LNCaP clone FGC (cell line): Measurements from ENCODE around the gene ATP6V1C2.

Experiments
- DNase-seq: peaks from one replicate; pipeline ENCODE4 v3.0.0-alpha.2; 2011; ENCODE audit warnings: low read depth
- H3K4me3 ChIP-seq: 2 replicates; pipeline ENCODE4 v1.5.1; 2011; ENCODE audit warnings: mild to moderate bottlenecking, low read depth, low read length, control low read depth
- TF ChIP-seq, protein P1 (sequence below): IDR thresholded peaks from 2 replicates; pipeline ENCODE4 v1.5.1; 2012; ENCODE audit warnings: mild to moderate bottlenecking; ENCODE audit not compliant: control insufficient read depth, insufficient read depth; ENCODE audit errors: extremely low read depth

Gene ATP6V1C2

DNA sequence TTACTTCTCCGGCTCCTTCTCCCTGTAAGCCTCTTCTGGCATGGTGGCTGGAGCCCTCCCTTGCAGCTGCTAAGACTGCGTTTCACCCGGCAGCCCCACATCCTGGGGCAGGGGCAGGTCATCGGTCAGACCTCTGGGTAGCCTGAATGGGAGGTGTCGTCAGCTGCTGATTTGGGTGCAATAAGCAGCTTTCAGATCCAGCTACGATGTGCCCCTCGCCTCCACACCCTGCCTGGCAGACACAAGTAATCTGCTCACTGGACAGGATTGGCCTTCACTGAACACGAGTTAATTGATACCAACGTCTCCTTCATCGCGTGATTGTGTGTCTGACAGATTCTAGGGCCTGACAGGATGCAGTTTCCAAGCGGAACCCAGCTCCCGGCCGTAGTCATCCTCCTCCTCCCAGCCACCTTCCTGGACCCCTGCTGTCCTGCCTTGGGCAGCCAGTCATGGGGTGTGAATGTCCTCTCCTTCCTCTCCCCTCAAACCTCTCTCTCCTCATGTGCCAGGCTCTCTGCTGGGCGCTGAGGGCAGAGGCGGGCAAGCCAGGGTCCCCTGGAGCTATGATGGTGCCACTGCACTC lies 110.1 kb downstream of the ATP6V1C2 start:
- no peak overlapping the region for H3K4me3 ChIP-seq
- TF ChIP-seq, protein P1, sequence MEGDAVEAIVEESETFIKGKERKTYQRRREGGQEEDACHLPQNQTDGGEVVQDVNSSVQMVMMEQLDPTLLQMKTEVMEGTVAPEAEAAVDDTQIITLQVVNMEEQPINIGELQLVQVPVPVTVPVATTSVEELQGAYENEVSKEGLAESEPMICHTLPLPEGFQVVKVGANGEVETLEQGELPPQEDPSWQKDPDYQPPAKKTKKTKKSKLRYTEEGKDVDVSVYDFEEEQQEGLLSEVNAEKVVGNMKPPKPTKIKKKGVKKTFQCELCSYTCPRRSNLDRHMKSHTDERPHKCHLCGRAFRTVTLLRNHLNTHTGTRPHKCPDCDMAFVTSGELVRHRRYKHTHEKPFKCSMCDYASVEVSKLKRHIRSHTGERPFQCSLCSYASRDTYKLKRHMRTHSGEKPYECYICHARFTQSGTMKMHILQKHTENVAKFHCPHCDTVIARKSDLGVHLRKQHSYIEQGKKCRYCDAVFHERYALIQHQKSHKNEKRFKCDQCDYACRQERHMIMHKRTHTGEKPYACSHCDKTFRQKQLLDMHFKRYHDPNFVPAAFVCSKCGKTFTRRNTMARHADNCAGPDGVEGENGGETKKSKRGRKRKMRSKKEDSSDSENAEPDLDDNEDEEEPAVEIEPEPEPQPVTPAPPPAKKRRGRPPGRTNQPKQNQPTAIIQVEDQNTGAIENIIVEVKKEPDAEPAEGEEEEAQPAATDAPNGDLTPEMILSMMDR = no peak
- no peak for DNase-seq

DNA sequence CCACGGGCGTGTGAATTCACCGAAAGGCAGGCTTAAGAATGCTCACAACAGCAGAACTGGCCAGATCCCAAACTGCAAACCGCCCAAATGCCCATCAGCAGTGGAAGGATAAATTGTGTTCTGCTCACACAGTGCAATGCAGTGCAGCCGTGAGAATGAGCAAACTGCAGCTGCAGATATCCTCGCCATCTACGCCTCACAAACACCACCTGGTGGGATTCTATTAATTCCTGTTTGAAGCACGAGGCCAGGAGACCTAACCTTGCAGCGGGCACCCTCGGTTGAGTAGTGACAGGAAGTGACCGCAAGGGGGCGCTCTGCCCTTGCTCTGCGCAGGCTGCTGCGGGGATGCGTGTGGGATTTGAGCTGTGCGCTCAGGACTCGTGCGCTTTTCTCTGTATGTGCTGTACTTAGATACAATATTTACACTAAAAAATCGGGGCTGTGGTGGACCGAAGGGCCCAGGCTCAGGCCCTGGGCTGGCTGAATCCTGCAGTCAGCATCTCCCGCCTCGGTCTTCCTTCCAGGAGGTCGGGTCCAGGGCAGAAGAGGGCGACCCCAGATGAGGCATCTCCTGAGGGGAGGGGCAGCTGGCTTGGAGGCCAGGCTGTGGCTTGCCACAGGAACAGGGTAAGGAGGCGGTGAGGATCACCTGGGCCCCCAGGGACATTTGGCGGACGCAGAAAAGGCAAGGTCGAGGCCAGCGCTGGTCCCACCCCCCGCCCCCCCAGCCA lies 110.9 kb downstream of the ATP6V1C2 start:
- peak; percentile 30 for DNase-seq
- TF ChIP-seq, protein P1 = peak; percentile 96
- H3K4me3 ChIP-seq = no peak overlapping the region

DNA sequence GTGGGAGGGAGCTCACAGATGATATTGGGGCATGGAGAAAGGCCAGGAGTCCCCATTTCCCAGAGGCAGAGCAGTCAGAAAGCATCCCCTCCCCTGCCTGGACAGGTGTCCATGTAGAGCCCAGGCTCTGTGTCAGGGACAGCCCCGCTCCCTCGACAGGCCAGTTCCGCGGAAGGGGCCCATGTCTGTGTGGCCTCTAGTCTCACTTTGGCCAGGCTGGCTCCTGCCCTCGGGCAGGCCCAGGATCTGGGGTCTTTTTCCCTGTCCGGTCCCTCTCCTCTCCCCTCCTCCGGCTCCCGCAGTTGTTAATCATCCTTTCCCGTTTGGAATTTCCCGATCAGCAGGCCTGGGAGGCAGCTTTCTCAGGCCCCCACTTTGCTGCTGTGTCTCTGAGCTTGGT lies 111.6 kb downstream of the ATP6V1C2 start:
- TF ChIP-seq, protein P1 = no peak
- no peak overlapping the region for H3K4me3 ChIP-seq
- DNase-seq = no peak

DNA sequence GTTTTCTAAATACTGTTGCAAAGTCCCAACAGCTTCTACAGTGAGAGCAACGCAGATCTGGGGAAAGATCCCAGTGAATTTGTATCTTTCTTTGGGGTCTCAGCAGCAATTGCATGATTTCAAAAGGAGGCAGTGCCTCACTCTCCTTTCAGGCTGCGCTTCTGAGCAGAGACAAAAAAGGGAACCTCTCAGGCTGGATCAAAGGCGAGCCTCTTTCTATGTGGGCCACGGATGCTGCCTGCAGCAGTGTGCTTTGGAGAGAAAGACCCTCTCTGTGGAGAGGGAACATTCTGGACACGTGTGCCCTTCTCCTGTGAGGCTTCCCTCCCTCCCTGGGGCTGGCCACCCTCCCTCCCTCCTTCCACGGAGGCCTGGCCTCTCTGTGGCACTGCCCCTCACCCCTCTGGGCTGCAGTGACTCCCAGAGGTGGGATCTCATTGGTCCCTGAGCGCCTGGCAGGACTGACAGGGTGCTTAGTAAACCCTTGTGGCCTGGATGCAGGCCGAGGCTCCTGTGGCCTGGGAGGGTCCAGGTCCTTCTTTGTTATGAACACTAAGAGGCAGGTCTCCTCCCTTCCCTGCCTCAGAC lies 112.7 kb downstream of the ATP6V1C2 start:
- TF ChIP-seq, protein P1 = no peak
- no peak for DNase-seq
- no peak overlapping the region for H3K4me3 ChIP-seq
